CD4-positive, alpha-beta T cell (primary cell): ENCODE data around the gene PRLHR. TPM values are rescaled to one million over a fixed set of nuclear protein-coding genes. Genes with fewer than 3 reads are reported as not detected.

Experiments used
- ATAC-seq: fragments of 200-7000 bp; cut with Tn5 transposase; one replicate; pipeline ENCODE4 v1.10.0; 2022; ENCODE audit warnings: mild to moderate bottlenecking; ENCODE audit not compliant: poor library complexity
- CTCF ChIA-PET: fragments of 350-600 bp; sonication (Branson Sonifier 250); formaldehyde crosslinking; loops from one replicate; lab custom pipeline; 2021; ENCODE audit warnings: antibody characterized with exemption, inconsistent platforms; lab: Charles Lee
- POLR2A ChIA-PET: fragments of 350-600 bp; sonication (Branson Sonifier 250); formaldehyde crosslinking; loops from one replicate; lab custom pipeline; 2021; ENCODE audit warnings: antibody characterized with exemption, inconsistent platforms; lab: Charles Lee
- DNase-seq, 14 experiments: peaks; one replicate each; pipeline ENCODE4 v3.0.0-alpha.2; 2013 to 2020; ENCODE audit warnings: mixed read lengths in 2 of 14
- H3K27ac ChIP-seq, 2 donors: one replicate each; pipeline versions ENCODE4 v1.5.1 to v1.7.0; 2013; ENCODE audit warnings: low read length in 2 of 2, low read depth in 1 of 2, mild to moderate bottlenecking in 1 of 2
- H3K27me3 ChIP-seq, 2 experiments: 1 replicate in 1 of 2; 2 replicates in 1 of 2; pipeline versions ENCODE4 v1.6.1 to v1.7.0; 2013; ENCODE audit warnings: low read length in 2 of 2, control low read depth in 1 of 2, mild to moderate bottlenecking in 1 of 2, moderate library complexity in 1 of 2; ENCODE audit not compliant: insufficient read depth in 2 of 2, control insufficient read depth in 1 of 2
- H3K36me3 ChIP-seq: one replicate; pipeline ENCODE4 v1.6.1; 2013; ENCODE audit warnings: low read length, control low read depth; ENCODE audit not compliant: insufficient read depth
- H3K4me1 ChIP-seq: one replicate; pipeline ENCODE4 v1.6.1; 2013; ENCODE audit warnings: low read length, control low read depth; ENCODE audit not compliant: insufficient read depth
- H3K4me3 ChIP-seq: one replicate; pipeline ENCODE4 v1.5.1; 2013; ENCODE audit warnings: mild to moderate bottlenecking, low read length, moderate library complexity
- H3K9me3 ChIP-seq, 2 experiments: 1 replicate in 1 of 2; 2 replicates in 1 of 2; pipeline versions ENCODE4 v1.6.1 to v1.7.0; 2013; ENCODE audit warnings: low read length in 2 of 2, mild to moderate bottlenecking in 2 of 2, control low read depth in 1 of 2, moderate library complexity in 1 of 2; ENCODE audit not compliant: control insufficient read depth in 1 of 2, insufficient read depth in 1 of 2
- H3K27ac Mint-ChIP-seq: one replicate; pipeline ENCODE4 v1.8.0; 2020; ENCODE audit warnings: mixed read lengths
- H3K27me3 Mint-ChIP-seq: one replicate; pipeline ENCODE4 v1.8.0; 2021; ENCODE audit warnings: mixed read lengths
- H3K36me3 Mint-ChIP-seq: one replicate; pipeline ENCODE4 v1.8.0; 2021; ENCODE audit warnings: low read depth, mixed read lengths
- H3K4me1 Mint-ChIP-seq: one replicate; pipeline ENCODE4 v1.8.0; 2021; ENCODE audit warnings: low read depth, mixed read lengths
- H3K4me3 Mint-ChIP-seq: one replicate; pipeline ENCODE4 v1.8.0; 2020; ENCODE audit warnings: mild to moderate bottlenecking, mixed read lengths
- H3K9me3 Mint-ChIP-seq: one replicate; pipeline ENCODE4 v1.8.0; 2020; ENCODE audit warnings: mixed read lengths
- CTCF ChIP-seq: fragments of 200-600 bp; IDR thresholded peaks from one replicate; pipeline ENCODE4 v1.8.0; 2022; ENCODE audit warnings: antibody characterized with exemption, mild to moderate bottlenecking
- intact Hi-C, 2 experiments: fragments of 100-400 bp; cut with DNase I in 1 of 2; cut with micrococcal nuclease in 1 of 2; formaldehyde crosslinking; loops; one replicate each; pipeline versions ENCODE4 v1.15.1 to v1.9.0; 2023 to 2025; cut with DNase I, micrococcal nuclease
- total RNA-seq, 174 experiments: library from RNA in 2 of 174; stranded (reverse) in 2 of 174; gene quantifications; one replicate each; pipeline ENCODE4 v1.2.3 and lab custom pipeline; 2021 to 2026

Gene PRLHR
- total RNA-seq, 2 experiments from 2014 or later, result not detected

GRCh38 chr10:118628397-118628796 lies 32.9 kb upstream of the PRLHR start:
- ChIA-PET CTCF (no interaction called here), POLR2A (no interaction called here)
- intact Hi-C loops, result no loop called here
- no peaks in the 10 kb centered on the region for H3K27me3 Mint-ChIP-seq
- no peaks in the 10 kb centered on the region for H3K9me3 ChIP-seq
- H3K36me3 ChIP-seq, result no peaks in the 10 kb centered on the region
- no peak overlapping the region for H3K4me3 Mint-ChIP-seq
- no peak overlapping the region for H3K4me3 ChIP-seq
- no peak overlapping the region for H3K27ac ChIP-seq
- H3K4me1 Mint-ChIP-seq, result peaks cover 1% of the 10 kb centered on the region
- DNase-seq (no peak), ATAC-seq (no peak)
- no peaks in the 10 kb centered on the region for H3K27me3 ChIP-seq
- no peaks in the 10 kb centered on the region for H3K4me1 ChIP-seq
- no peaks in the 10 kb centered on the region for H3K9me3 Mint-ChIP-seq
- H3K27ac Mint-ChIP-seq, result no peak overlapping the region
- TF ChIP-seq CTCF, result no peak
- H3K36me3 Mint-ChIP-seq, result no peaks in the 10 kb centered on the region

DNA sequence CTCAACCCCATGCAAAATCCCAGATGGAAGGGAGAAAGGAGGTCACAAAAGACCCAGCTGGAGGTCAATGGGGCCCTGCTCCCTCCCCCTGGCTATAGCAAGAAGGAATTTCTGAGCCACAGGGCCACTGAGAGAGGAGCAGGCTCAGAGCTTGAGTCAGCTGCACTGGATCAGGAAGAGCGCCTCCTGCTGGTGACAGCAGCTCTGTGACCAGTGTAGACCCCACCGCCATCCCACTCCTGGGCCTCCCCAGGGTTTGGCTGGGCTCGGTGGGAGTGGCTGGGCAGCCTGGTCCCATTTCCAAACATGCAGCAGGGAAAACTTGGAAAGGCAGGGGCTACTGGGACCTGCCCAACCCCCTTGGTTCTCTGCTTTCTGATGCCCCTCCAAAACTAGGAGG lies 31.5 kb upstream of the PRLHR start:
- CTCF ChIA-PET, result interaction anchor here (0.6 kb wide), 1 partner anchor 59 kb away, joined by 4 read pairs; no protein-coding TSS in a partner anchor
- no peaks in the 10 kb centered on the region for H3K27me3 ChIP-seq
- H3K9me3 ChIP-seq, result no peaks in the 10 kb centered on the region

DNA sequence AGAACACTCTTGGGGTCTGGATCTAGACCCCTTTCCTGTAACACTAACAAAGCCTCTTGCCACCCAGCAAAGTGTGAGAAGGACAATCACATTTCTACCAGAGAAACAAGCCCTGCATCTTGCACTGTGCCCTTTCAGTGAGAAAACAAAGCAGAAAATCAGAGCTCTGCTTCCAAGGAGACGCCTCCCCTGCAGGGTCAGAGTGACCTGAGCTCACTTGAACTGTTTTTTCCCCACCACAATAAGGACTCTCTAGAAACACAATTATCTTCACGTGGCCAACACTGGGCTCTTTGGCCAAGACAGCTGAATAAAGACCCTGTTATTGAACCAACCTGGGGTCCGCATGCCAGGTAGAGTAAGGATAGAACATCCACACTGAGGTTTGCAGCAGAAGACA lies 30.1 kb upstream of the PRLHR start:
- Histone ChIP-seq H3K27ac (no peak overlapping the region), H3K9me3 (no peaks in the 10 kb centered on the region), H3K27me3 (no peaks in the 10 kb centered on the region), H3K36me3 (no peaks in the 10 kb centered on the region), H3K4me1 (peaks cover 16% of the 10 kb centered on the region), H3K4me3 (no peak overlapping the region)
- no peaks in the 10 kb centered on the region for H3K9me3 Mint-ChIP-seq
- no peak for TF ChIP-seq CTCF
- CTCF ChIA-PET, result no interaction called here
- no peak overlapping the region for H3K4me3 Mint-ChIP-seq
- ATAC-seq (no peak), DNase-seq (no peak)
- POLR2A ChIA-PET, result no interaction called here
- H3K27ac Mint-ChIP-seq, result no peak overlapping the region
- H3K36me3 Mint-ChIP-seq, result no peaks in the 10 kb centered on the region
- H3K4me1 Mint-ChIP-seq, result peaks cover 25% of the 10 kb centered on the region
- intact Hi-C loops, result no loop called here
- H3K27me3 Mint-ChIP-seq, result no peaks in the 10 kb centered on the region

More for the DNA sequence above, 31.5 kb upstream of the PRLHR start:
- Histone ChIP-seq H3K4me3 (no peak overlapping the region), H3K4me1 (peaks cover 4% of the 10 kb centered on the region), H3K36me3 (no peaks in the 10 kb centered on the region), H3K27ac (no peak overlapping the region)
- TF ChIP-seq CTCF, result no peak
- Mint-ChIP-seq H3K27me3 (no peaks in the 10 kb centered on the region), H3K9me3 (no peaks in the 10 kb centered on the region), H3K4me1 (peaks cover 10% of the 10 kb centered on the region), H3K4me3 (no peak overlapping the region), H3K36me3 (no peaks in the 10 kb centered on the region), H3K27ac (no peak overlapping the region)
- DNase-seq (peak in 2 of 14 experiments; percentile 11 to 21), ATAC-seq (no peak)
- POLR2A ChIA-PET, result no interaction called here
- intact Hi-C loops, result no loop called here
